AG08396 (cell line): ENCODE measurements around the gene TCP10L.
"Not testable (repeated sequence)": the region's sequence is repeated elsewhere in the genome, so short reads cannot be mapped to it uniquely, and the experiment has no call there.

Source experiments
- DNase-seq: peaks from one replicate; pipeline ENCODE4 v3.0.0; 2012; ENCODE audit warnings: low spot score, mixed read lengths

TCP10L gene

DNA sequence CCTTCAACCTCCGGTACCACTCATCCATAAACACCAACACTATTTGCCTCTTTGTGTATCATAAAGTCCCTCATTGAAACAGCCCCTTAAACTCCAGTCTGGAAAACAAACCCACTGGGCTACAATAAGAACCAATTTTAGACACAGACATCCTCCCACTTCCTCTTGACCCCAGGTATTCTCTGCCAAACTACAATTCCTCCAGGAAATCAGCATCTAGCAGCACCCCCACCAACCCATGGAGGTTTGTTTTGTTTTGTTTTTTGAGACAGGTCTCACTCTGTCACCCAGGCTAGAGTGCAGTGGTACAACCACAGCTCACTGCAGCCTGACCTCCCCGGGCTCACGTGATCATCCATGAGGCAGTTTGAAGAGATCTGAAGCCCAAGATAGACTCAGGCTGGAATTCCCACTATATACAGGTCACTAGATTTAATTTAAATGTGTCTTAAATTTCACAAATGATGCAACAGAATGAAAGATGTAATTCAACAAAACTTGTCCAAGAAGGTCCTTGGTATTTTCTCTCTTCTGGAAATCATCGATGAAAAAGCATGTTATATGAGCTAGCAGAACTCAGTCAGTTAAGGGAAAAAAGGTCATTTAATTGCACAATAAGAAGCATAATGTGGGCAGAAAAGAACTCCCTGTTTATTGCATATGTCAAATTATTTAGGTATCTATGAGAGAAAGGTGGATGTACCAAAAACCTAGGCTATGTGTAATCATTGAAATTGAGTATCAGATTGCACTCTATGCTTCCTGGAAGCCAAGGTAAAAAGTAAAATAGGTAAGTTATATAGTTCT lies 30.3 kb downstream of the TCP10L start:
- DNase-seq, result no peak

DNA sequence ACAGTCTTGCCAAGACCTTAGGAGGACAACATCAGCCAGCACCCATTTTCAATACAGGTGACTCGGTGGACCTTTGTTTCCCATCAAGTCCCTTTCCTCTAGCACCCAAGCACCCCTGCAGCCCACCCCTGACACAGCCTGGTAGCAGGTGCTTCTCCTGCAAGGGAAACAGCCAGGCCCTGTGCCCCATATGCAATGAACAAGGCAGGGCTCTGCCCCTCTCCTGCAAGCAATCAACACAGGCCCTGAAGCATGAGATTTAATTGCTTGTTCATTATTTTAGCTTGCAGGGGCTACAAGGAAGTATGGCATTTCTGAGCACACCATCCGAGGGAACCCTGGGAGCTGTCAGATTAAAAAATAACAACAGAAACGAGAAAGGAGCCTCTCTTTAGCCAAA lies 35.4 kb downstream of the TCP10L start:
- DNase-seq, result no peak

DNA sequence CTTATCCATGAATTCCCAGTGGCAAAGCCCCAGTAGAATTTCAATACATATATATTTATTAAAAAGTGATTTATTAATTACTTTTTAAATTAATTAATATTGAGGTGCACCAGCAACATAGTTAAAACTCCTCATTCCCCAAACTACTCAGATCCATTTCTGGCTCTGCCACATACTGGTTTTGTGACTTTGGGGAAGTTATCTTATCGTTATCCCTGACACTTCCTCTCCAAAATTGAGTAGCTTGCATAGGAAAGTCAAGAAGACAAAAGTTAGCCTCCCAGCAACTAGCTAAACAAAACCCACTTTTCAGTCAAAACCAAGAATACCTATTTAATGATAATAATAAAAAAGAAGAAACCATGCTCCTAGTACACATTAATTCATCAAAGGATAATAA lies 35.9 kb downstream of the TCP10L start:
- no peak for DNase-seq

DNA sequence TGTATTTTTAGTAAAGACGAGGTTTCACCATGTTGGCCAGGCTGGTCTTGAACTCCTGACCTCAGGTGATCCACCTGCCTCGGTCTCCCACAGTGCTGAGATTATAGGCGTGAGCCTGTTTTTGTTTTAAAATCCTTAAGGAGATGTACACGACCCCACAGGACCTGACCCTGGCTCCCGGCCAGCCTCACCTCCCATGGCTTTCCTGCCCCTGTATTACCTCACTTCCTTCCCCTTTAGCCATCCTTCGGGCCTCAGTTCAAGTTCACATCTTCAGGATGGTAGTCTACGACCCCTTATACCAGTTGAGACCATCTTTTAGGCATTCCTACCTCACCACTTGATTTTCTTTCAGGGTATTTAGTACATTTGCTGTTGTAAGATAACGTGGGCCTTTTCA lies 36.3 kb downstream of the TCP10L start:
- DNase-seq, result no peak

DNA sequence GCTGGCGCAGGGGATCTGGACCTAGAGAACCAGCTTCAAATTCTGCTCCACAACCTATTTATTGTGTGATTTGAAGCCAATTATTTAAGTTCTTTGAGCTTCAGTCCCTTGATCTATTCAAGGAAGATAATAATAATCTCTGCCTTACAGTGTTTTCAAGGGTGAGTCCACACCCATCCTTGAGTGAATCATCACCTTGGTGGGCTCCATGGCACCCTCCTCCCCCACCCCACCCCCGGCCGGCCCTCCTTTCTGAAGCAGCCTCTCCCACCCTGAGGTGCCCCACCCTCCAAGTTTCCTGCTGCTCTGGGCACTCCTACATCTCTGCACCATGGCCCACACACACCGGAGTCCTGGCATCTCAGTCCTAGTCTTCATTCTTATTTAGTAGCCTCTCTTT lies 38.3 kb downstream of the TCP10L start:
- DNase-seq, result no peak

DNA sequence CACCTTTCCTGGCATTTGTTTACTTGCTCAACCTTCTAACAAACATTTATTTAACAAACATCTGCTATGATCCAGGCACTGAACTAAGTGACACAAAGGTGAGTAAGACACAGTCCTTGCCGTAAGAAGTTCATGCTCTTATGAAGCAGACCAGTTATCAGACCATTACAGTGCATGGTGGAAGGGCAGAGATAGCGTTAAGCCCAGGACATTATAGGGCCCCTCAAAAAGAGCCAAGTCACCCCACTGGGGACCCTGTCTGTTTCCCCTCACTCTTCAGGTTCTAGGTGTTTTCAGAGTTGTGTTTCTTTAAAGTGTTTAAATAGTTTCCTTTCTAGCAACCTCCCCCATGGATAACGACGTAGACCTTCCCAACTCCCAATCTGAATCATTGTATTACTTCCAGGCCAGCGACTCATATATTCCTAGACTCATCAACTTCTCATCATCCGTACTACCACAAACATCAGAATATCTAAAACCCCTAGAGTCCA lies 39.3 kb downstream of the TCP10L start:
- peak; percentile 23 for DNase-seq

DNA sequence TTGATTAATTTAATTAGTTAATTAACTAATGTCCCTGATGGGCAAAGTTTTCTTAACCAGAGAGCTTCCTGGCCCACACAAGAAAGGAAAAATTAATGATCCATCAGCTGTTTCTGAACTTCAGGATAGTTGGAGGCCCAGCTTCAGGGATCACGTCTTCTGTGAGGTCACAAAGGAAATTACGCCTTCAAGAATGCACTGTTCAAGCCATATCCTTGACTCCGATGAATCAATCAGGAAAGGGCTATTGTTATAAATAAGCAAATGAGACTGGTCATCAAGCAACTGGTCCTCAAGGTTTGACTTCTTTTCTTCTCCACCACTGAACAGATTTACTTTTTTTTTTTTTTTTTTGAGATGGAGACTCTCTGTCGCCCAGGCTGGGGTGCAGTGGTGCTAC lies 40.6 kb downstream of the TCP10L start:
- no peak for DNase-seq

DNA sequence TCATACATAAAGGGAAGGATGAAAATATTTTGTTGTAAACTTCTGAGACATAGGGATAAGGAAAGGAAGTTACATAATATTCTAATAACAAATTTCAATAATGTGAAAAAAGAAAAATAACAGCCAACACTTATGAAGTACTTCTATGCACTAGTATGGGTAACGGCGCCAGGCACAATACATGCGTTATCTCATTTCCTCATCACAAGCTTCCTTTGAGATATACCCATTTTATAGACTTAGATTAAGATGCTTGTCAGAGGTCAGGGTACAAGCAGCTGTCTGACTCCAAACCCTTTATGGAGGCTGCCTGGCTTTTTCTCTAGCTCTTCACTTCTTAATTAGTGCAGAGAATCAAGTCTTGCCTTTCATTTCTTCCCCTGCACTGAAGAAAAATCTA lies 41.3 kb downstream of the TCP10L start:
- no peak for DNase-seq

DNA sequence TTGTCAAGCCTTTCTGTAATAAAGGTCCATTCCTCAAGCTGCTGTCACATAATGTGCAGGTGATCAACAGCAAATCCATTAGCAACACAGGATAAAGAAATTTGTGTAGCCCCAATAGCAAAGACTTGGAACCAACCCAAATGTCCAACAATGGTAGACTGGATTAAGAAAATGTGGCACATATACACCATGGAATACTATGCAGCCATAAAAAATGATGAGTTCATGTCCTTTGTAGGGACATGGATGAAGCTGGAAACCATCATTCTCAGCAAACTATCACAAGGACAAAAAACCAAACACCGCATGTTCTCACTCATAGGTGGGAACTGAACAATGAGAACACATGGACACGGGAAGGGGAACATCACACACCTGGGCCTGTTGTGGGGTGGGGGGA lies 42.3 kb downstream of the TCP10L start:
- DNase-seq, result not testable (repeated sequence)

DNA sequence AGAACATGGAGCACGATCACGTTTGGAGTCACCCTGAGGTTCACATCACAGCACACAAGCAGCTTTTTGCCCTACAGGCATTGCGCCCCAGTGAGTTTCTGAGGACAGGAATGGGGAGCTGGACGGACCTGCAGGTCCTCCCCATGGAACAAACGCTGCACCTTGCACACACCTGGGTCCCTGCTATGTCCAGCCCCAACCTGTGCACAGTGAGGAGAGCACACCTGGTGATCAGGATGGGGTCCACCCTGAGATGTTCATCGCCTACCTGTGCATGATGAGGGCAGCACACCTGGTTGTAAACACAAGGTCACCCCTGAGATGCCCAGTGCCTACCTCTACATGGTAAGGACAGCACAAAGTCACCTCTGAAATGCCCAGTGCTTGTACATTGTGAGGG lies 45.9 kb downstream of the TCP10L start:
- no peak for DNase-seq

DNA sequence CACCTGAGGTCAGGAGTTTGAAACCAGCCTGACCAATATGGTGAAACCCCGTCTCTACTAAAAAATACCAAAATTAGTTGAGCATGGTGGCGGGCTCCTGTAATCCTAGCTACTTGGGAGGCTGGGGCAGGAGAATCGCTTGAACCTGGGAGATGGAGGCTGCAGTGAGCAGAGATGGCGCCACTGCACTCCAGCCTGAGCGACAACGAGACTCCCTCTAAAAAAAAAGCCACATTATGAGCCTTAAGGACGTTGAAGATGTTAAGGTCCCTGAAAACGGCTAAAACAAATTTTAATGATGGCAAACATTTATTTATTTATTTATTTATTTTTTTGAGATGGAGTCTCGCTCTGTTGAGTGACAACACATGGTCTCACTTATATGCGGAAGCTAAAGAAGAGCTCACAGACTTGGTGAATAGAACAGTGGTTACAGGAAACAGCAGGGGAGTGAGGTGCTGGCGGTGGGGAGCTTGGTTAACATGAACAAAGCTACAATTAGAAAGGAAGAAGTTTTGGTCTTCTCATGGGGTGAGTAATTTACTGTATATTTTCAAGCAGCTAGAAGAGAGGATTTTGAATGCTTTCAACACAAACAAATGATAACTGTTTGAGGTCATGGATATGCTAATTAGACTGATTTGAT lies 47.1 kb downstream of the TCP10L start:
- DNase-seq, result no peak

DNA sequence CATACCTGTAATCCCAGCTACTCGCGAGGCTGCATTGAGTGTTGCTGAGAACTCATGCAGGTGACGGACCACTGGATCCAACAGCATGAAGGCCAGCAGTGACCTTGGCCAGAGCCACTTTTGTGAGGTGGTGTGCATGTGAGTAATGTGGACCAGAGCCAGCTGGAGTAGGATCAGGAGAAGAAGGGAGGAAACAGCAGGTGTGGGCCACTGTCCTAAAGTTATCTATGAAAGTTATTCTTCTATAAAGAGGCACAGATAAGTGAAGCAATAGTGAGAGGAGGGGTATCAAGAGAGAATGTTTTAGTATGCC lies 47.8 kb downstream of the TCP10L start:
- DNase-seq, result no peak

DNA sequence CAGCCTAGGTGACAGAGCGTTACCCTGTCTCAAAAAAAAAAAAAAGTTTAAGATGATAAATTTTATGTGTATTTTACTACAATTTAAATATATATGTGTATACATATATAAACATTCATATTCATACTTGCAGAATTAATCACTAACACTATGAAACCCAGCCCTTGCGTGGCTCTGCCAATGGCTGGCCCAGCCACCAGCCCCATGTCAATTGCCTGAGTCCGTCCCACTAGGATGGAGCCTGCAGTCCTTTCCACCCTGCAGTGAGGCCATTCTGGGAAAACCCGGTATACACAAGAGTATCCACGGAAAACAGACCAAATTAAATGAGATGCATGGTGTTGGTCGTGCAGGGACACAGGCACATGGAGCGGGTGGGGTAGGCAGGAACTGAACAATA lies 49.7 kb downstream of the TCP10L start:
- DNase-seq, result no peak

DNA sequence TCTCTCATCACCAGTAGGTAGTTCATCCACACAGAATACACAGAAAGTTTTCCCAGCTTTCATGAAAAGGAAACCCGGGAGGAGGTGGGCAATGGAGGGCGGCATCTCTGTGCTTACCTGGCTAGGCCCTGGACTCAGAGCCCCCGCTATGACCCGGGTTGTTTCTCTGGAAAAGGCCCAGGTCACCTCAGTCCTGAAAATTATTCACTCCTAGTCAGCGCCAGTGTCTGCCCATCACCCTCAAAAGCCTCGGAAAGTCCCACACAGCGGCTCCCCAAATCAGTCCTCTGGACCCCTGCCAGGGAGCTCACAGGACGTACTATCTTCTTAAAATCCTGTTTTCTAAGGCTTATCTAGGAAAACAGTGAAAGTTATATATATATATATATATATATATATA lies 51.2 kb downstream of the TCP10L start:
- no peak for DNase-seq

DNA sequence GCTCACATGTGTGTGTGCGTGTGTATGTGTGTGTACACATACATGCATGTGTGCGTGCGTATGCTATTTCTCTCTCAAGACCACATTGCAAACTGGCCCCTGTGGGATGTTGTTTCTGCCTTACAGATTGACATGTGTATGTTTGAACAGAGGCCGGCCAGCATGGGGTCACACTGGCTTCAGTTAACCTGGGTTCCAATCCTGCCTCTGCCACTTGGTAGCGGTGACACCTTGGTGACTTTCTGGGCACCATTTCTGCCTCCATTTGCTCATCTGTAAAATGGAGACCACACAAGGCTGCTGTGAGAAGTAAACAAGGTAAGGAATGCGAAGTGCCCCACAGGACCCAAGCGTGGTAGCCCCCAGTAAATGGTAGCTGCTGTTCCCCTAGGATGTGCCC lies 51.7 kb downstream of the TCP10L start:
- DNase-seq, result no peak

DNA sequence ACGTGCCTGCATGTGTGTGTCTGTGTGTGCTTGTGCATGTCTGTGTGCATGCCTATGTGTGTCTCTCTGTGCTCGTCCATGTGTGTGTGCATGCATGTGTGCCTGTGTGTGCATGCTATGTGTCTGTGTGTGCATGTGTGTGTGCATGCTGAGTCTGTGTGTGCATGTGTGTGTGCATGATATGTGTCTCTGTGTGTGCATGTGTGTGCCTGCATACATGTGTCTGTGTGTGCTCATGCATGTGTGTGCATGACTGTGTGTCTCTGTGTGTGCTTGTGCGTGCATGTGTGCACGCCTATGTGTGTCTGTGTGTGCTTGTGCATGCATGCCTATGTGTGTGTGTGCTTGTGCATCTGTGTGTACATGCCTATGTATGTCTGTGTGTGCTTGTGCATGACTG lies 52.3 kb downstream of the TCP10L start:
- no peak for DNase-seq

DNA sequence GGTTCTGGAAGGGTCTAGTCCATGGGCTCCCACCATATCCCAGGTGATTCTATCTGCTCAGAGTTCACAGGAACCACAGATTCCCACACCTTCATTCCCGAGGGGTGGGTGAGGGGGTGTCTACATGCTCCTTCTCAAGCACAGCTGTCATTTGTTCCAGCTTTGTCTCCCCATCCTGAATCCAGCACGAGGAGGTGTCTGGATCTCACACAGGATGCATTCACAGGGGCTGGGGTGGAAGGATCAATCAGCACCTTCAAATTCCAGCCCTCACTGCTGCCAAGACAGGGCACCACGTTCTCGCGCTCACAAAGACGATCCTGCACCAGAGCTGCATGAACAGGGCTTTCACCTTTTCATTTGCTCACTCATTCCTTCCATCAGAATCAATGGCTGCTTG lies 52.7 kb downstream of the TCP10L start:
- no peak for DNase-seq

DNA sequence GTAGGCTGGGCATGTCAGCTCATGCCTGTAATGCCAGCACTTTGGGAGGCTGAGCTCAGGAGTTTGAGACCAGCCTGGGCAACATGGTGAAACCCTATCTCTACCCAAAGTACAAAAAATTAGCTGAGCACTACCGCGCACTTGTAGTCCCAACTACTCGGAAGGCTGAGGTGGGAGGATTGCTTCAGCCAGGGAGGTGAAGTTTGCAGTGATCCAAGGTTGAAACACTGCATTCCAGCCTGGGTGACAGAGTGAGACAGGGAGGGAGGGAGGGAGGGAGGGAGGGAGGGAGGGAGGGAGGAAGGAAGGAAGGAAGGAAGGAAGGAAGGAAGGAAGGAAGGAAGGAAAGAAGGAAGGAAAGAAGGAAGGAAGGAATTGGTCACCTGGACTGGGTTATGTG lies 53.8 kb downstream of the TCP10L start:
- not testable (repeated sequence) for DNase-seq

DNA sequence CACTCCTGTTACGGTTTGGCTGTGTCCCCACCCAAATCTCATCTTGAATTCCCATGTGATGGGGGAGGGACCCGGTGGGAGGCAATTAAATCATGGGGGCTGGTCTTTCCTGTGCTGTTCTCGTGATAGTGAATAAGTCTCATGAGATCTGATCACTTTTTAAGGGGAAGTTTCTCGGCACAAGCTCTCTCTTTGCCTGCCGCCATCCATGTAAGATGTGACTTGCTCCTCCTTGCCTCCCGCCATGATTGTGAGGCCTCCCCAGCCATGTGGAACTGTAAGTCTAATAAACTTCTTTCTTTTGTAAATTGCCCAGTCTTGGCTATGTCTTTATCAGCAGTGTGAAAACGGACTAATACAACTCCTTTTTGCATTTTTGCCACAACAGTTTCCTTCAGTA lies 54.5 kb downstream of the TCP10L start:
- DNase-seq, result not testable (repeated sequence)

DNA sequence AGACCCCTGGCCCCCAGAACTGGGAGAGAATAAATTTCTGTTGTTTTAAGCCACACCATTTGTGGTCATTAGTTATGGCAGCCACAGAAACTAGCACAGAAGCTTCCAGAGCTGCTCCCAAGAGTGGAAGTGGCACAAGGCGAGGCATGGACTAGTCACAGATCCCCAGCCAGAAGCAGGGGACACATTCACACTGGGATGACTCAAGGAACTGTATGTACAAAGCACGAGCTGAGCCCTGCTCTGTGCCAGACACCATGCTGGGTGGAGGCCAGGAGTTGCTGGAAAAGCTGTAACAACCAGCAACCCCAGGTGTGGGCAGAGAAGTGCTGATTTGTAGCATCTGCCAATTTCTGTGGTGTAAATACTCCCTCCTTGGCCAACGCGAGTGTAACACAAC lies 55.6 kb downstream of the TCP10L start:
- DNase-seq, result no peak

DNA sequence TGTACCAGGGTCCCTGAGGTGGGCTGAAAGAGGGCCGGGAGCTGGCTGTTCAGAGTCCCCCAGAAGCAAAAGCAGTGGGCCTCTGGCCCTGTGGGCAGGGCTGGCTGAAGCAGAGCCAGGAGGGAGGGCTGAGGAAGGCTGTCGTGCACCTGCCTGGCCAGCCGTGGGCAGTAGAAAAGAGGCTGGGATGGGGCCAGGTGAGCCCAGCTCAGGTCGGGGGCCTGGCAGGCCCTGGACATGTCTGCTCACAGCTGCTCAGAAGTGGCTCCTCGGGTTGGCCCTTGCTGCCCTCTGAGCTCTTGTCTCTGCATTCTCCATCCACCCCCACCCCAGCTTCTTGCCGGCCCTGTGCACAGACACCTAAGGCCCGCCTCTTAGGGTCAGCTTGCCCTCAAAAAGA lies 60.0 kb downstream of the TCP10L start:
- no peak for DNase-seq

DNA sequence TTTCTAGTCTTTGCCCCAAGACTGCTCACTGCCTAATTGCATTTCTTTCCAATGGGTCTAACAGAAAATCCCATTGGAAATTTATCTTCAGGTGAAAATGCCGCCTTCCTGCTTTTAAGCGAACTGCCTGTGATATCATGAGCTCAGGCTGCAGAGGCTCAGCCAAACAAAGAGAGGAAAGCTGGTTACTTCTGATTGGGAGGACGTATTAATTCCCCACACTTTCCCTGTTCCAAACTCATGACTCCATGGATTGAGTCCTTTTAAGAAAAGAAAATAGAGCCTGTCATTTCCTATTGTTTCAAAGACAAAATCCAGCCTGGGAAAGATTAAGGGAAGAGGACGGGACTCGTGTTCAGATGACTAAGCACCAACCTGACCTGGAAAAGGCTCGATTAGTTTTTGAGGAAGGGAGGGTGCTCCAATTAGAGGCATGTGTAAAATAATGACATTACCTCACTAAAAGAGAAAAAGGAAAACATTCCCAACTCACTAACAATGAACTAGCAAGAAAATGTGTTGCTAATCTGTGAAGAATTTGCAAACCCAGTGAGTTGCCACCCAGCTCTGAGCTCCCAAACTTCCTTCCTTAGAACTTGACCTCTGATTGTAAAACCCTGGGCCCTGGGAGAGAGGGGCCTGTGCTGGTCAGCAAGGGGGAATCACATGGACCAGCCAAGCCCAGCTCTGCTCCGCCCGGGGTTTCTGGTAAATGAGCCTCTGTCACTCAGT lies 61.2 kb downstream of the TCP10L start:
- DNase-seq, result no peak
